Measurements from ENCODE around the gene DAB1.
"Not testable (repeated sequence)": the region's sequence is repeated elsewhere in the genome, so short reads cannot be mapped to it uniquely, and the experiment has no call there.

Gene DAB1

DNA sequence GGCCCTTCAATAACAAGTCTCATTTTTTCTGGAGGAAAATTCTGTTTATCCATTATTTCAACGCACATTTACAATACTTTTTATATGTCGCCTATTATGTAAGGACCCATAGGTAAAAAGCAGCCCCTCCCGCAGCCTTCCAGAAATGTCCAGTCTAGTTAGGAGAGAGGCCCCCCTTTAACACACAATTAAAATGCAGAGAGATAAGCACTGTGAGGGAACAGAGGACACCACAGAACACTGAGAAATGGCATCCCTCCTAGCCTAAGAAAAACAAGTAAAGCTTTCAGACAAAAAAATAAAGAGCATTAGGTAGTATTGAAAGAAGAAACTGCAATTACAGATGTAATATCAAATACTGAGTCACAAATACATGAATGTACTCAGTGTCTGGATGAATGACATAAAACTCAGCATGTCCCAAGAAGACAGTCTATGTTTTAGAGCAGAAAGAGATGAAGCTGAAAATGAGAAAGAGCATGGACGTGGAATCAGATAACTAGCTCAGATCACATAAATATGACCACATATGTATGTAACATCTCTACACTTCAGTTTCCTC, 62.9 kb downstream of the DAB1 start:
- DNase-seq (ENCODE audit: low read depth in 2 of 2), result no peak

- no peak for DNase-seq (ENCODE audit: low read depth in 2 of 2)
These were observed 66.4 kb downstream of the DAB1 start for GRCh38 chr1:57357462-57357861.

DNA sequence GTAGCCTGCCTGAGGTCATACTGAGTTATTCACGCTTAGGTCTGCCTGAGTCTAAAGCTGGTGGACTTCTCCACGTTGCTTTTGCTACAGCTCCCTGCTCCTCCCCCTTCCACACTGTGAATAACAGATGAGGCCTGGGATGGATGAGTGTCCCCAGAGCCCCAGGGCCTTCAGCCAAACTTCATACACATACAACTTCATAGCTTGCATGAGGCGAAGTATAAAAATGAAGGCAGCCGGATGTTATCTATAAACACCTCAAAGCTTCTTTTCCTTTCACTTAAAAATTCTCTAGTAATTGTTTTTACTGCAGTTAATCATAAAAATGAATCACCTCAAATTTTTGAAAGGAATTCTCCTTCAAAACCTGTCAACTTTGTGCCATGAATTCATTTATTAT, 70.2 kb downstream of the DAB1 start:
- DNase-seq (ENCODE audit: low read depth in 2 of 2), result no peak

DNA sequence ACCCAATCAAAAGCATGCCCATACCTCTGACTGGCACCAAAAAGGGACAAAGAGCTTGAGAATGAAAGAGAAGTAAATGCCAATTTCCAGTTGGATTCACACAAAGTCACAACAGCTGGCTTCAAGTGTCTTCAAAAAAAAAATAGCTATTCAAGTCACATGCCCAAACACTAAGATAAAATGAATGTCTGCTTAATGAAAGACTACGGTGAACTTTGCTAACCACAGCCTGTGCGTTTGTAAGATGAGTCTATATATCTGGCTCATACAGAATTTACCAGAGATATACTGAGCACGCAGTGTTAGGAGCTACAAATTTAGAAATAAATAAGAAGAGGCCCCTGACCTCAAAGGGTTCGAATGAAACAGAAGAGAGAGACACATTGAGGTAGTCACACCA, 73.2 kb downstream of the DAB1 start:
- no peak for DNase-seq (ENCODE audit: low read depth in 2 of 2)

DNA sequence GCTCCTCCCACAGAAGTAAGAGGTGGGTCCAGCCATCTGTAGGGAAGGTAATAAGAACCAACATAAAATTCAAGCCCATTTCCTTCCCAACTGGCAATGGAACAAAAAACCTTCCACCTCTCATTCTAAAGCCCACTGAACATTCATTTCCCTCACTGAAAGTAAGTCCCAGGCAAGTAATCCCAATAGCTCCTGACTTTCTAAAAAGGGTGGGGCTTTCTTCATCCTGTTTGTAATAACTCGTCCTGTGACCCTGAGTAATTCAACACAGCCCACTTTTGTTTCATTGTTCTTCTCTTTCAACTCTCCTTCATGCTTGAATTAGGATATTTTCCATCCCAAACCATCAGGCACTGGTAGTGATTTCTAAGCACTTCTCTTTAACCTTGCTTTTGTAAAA, 74.9 kb downstream of the DAB1 start:
- DNase-seq (ENCODE audit: low read depth in 2 of 2), result no peak

DNA sequence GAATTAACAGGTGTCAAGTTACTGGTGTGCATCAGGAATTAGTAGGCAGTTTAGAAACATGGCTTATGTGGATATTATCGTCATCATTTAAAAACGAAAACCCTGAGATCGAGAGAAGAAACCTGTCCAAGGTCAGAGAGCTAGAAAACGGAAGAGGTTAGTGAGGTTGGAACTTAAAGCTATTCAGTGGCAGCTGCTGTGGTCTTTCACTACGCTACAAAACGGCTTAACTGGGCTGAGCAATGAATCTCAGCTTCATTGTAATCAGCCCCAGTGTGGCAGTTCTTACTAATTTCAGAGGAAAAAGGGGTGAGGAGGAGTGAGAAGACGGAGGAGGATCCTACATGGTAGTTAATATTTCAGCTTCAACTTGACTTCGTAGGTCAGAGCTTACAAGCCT, 77.9 kb downstream of the DAB1 start:
- no peak for DNase-seq (ENCODE audit: low read depth in 2 of 2)

GRCh38 chr1:57344265-57344664, 79.6 kb downstream of the DAB1 start:
- no peak for DNase-seq (ENCODE audit: low read depth in 2 of 2)

- not testable (repeated sequence) for DNase-seq (ENCODE audit: low read depth in 2 of 2)
These were observed 80.5 kb downstream of the DAB1 start for GRCh38 chr1:57343298-57343915.

GRCh38 chr1:57341721-57342120, 82.1 kb downstream of the DAB1 start:
- DNase-seq (ENCODE audit: low read depth in 2 of 2), result no peak

GRCh38 chr1:57340334-57341070, 83.4 kb downstream of the DAB1 start:
- DNase-seq (ENCODE audit: low read depth in 2 of 2), result no peak

DNA sequence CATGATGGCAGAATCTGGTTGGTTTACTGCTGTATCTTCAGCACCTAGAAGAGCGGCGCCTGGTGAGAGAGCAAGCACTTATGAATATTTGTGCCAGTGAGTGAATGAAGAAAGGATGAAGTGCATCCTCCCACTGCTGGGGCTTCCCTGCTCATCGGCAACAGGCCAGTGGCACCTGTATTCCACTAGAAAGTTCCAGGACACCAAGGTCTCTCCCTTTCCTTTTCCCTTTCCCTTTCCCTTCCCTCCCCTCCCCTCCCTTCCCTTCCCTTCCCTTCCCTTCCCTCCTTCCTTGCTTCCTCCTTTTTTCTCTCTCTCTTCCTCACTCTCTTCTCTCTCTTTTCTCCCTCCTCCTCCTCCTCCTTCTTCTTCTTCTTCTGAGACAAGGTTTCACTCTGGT, 86.2 kb downstream of the DAB1 start:
- DNase-seq (ENCODE audit: low read depth in 2 of 2), result no peak

- DNase-seq (ENCODE audit: low read depth in 2 of 2), result no peak
These were observed 87.1 kb downstream of the DAB1 start for GRCh38 chr1:57336793-57337192.

DNA sequence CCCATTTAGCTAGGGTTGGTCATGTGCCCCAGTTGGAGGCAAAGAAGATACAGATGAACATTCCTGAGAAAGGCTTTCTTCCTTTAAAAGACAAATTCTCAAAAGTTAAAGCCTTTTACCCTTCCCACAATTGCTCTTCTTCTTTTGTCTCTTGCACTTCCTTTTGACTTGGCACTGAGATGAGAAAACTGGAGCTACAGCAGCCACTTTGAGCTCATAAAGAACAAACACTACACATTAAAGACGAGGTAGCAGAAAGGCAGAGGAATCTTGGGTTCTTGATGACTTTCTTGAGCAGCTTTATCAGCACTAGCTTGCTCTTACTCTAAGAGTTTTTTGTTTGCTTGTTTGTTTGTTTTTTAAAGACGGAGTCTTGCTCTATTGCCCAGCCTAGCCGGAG, 92.2 kb downstream of the DAB1 start:
- DNase-seq (ENCODE audit: low read depth in 2 of 2), result no peak

GRCh38 chr1:57329937-57330336, 93.9 kb downstream of the DAB1 start:
- no peak for DNase-seq (ENCODE audit: low read depth in 2 of 2)

DNA sequence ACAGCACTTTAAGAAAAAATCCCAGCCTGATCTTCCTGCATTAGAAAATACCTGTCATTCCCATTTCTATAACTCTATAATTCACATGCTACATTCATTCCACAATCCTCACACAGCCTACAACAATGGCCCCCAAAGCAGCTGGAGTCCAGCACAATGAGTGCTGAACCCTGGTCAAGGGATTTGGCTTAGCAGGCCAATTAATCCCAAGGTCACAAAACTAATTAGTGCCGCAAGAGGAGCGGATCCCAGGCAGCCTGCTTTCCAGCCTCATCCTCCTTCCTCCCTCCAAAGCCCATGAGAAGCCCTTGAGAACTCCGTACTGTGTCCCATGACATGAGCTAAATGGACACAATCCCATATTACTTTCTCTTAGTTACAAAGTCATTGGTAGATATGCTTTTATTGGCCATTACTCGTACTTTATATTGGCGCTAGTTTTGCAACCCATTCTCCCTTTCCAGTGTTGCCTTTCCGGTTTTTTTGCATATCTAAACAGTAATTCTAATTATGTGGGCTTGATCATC, 94.8 kb downstream of the DAB1 start:
- no peak for DNase-seq (ENCODE audit: low read depth in 2 of 2)

- no peak for DNase-seq (ENCODE audit: low read depth in 2 of 2)
These were observed 95.9 kb downstream of the DAB1 start for GRCh38 chr1:57327946-57328345.

DNA sequence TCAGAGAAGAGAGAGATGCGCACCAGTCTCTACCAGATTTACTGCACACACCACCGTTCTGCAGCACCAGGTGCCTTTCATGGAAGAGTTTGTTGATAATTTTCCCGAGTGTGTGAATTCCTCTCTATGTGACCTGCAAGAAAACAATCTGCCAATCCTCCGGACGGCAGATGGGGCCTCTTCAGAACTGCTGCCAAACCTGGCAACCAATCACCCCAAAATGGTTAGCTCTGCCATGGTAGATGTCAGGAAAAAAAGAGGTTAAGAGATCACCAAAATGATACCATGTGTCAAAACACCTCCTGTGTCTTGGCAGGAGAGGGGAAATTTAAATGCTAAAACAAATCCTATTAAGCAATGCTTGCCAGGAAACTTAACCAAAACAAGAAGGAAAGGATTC, 96.5 kb downstream of the DAB1 start:
- DNase-seq (ENCODE audit: low read depth in 2 of 2), result no peak

DNA sequence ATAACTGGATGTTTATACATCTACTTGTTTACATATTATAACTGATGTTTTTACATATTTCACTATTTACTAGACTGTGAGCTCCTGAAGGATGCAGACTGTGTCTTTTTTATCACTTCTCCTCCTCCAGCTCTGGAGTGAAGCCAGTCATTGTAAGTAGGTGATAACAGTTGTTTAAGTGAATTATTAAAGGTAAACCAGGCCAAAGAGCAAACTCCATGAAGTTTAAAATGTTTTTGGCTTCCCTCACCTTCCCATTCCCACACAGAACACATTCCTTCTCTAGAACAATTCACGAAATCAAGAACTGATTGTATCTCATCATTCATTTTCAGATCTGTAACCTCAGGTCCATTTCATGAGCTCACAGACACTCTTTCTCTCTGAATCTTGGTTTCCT, 98.3 kb downstream of the DAB1 start:
- no peak for DNase-seq (ENCODE audit: low read depth in 2 of 2)

- DNase-seq (ENCODE audit: low read depth in 2 of 2), result no peak
These were observed 98.7 kb downstream of the DAB1 start for GRCh38 chr1:57325117-57325516.

DNA sequence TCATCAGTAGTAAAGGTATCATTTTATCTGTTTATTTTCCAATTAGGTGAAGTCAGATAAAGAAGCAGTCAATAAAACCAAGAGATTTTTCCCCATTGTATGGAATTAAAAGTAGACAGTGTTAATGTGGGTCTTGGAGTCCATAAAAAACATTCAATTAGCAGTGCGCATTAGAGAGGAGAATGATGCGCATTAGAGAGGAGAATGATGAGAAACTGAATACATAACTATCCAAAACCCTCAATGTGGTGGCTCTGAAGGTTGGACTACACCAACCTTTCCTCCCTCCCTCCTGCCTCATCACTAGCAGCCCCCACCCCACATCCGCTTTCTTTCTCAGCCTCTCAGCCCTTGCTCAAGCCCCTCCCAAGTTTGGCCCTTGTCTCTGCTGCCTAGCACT, 99.5 kb downstream of the DAB1 start:
- no peak for DNase-seq (ENCODE audit: low read depth in 2 of 2)

DNA sequence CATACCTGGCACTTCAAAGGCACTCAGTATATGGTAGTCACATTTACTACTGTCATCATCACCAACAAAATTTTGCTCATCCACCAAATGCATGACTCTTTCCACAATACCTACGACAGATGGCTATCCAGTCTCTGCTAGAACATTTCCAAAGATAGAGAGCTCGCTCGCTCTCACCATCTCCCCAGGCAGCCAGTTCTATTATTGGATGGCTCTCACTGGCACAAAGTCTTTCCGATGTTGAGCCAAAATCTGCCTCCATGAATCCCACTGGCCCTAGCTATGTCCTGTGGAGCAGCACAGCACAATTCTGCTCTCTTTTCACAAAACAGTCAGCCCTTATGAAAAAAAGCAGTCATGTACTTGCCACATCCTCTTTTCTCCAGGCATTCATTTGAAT, 102.1 kb downstream of the DAB1 start:
- DNase-seq (ENCODE audit: low read depth in 2 of 2), result no peak

- no peak for DNase-seq (ENCODE audit: low read depth in 2 of 2)
These were observed 104.1 kb downstream of the DAB1 start for GRCh38 chr1:57319791-57320190.

DNA sequence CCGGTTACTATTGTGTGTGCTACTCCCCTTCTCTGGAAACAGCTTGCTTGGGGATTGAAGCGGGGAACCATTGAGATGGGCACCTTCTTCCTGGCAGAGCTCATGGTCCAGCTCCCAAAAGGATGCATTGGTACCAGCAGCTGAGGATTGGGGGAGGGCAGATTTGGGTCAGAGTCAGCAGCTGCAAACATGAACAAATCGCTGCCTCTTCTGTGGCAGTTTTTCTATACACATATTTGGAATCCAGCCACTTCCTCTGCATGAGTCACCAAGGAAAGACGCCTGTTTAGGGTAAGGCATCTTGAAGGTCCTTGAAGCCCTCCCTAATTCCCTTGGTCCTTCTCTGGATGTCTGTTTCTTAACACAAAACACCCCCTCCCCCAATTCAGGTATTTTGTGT, 104.7 kb downstream of the DAB1 start:
- no peak for DNase-seq (ENCODE audit: low read depth in 2 of 2)

Measured in stimulated activated CD8-positive, alpha-beta memory T cell treated with anti-CD3 and anti-CD28 coated beads, Interleukin-15, amount 100 ng/mL, for 4 hours (primary cell).